Measurements from ENCODE around the gene NOSIP. TPM values are rescaled to one million over a fixed set of nuclear protein-coding genes. Genes with fewer than 3 reads are reported as not detected.

NOSIP gene
- total RNA-seq, 1 donor from 2014 or later: 62.0 TPM

DNA sequence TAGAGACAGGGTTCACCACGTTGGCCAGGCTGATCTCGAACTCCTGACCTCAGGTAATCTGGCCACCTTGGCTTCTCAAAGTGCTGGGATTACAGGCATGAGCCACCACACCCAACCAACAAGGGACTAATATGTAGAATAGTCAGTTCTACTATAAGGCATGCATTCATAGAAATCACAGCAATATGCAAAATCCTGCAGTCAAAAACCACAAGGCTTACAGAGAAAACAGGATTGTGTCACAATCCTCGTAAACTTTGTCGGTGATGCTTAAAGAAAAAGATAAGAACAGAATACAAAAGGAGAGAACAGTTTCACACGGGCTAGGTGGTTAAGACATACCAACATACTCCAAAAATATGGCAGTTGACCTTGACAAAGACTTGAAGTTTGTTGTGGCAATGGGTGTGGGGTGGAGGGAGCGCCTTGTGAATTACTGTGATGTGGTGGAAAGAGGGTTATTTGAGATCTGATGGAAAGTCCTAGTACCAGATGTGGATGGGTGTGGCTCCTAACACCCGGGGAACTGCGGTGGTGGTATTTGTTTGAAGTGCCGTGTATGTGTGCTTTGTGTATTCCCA, 12.4 kb downstream of the NOSIP start:
- no peak for DNase-seq (ENCODE audit: extremely low spot score, unreplicated experiment)
- H3K27ac Mint-ChIP-seq: peak overlapping the region; percentile 15
- no peaks in the 10 kb centered on the region for H3K9me3 Mint-ChIP-seq
- no peaks in the 10 kb centered on the region for H3K27me3 Mint-ChIP-seq
- TF ChIP-seq, protein P1, sequence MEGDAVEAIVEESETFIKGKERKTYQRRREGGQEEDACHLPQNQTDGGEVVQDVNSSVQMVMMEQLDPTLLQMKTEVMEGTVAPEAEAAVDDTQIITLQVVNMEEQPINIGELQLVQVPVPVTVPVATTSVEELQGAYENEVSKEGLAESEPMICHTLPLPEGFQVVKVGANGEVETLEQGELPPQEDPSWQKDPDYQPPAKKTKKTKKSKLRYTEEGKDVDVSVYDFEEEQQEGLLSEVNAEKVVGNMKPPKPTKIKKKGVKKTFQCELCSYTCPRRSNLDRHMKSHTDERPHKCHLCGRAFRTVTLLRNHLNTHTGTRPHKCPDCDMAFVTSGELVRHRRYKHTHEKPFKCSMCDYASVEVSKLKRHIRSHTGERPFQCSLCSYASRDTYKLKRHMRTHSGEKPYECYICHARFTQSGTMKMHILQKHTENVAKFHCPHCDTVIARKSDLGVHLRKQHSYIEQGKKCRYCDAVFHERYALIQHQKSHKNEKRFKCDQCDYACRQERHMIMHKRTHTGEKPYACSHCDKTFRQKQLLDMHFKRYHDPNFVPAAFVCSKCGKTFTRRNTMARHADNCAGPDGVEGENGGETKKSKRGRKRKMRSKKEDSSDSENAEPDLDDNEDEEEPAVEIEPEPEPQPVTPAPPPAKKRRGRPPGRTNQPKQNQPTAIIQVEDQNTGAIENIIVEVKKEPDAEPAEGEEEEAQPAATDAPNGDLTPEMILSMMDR (conservative IDR thresholded peaks at IDR 0.05): no peak
- peaks cover 12% of the 10 kb centered on the region for H3K4me1 Mint-ChIP-seq (ENCODE audit: unreplicated experiment)
- H3K36me3 Mint-ChIP-seq: peaks cover 15% of the 10 kb centered on the region
- H3K4me3 Mint-ChIP-seq: no peak overlapping the region

DNA sequence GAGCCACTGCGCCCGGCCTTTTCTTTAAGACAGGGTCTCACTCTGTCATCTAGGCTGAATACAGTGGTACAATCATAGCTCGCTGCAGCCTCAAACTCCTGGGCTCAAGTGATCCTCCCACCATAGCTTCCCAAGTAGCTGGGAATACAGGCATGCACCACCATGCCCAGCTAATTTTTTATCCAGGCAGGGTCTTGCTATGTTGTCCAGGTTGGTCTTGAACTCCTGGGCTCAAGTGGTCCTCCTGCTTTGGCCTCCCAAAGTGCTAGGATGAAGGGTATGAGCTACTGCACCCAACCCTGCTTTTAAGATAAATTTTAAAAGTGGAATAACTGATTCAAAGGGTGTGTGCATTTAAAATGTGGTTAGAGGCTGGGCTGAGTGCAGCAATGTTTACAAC, 14.1 kb downstream of the NOSIP start:
- no peaks in the 10 kb centered on the region for H3K27me3 Mint-ChIP-seq
- peaks cover 12% of the 10 kb centered on the region for H3K4me1 Mint-ChIP-seq (ENCODE audit: unreplicated experiment)
- TF ChIP-seq, protein P1 (conservative IDR thresholded peaks at IDR 0.05): no peak
- H3K9me3 Mint-ChIP-seq: no peaks in the 10 kb centered on the region
- no peak overlapping the region for H3K27ac Mint-ChIP-seq
- H3K36me3 Mint-ChIP-seq: peaks cover 15% of the 10 kb centered on the region
- DNase-seq (ENCODE audit: extremely low spot score, unreplicated experiment): no peak
- no peak overlapping the region for H3K4me3 Mint-ChIP-seq

DNA sequence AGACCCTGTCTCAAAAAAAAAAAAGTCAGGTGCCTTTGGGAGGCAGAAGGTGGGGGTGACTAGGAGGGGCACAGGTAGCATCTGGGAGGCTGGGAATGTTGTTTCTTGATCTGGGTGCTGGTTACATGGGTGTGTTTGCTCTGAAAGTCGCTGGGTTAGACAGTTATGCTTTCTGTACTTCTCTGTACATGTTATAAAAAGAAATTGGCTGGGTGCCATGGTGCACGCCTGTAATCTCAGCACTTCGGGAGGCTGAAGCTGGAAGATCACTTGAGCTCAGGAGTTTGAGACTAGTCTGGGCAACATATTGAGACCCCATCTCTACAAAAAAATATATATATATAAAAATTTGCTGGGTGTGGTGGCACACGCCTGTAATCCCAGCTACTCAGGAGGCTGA, 15.1 kb downstream of the NOSIP start:
- Mint-ChIP-seq H3K27ac (no peak overlapping the region), H3K27me3 (no peaks in the 10 kb centered on the region), H3K4me1 (ENCODE audit: unreplicated experiment) (peaks cover 7% of the 10 kb centered on the region), H3K9me3 (no peaks in the 10 kb centered on the region), H3K36me3 (peaks cover 14% of the 10 kb centered on the region), H3K4me3 (no peak overlapping the region)
- DNase-seq (ENCODE audit: extremely low spot score, unreplicated experiment): no peak
- TF ChIP-seq, protein P1 (conservative IDR thresholded peaks at IDR 0.05): no peak

DNA sequence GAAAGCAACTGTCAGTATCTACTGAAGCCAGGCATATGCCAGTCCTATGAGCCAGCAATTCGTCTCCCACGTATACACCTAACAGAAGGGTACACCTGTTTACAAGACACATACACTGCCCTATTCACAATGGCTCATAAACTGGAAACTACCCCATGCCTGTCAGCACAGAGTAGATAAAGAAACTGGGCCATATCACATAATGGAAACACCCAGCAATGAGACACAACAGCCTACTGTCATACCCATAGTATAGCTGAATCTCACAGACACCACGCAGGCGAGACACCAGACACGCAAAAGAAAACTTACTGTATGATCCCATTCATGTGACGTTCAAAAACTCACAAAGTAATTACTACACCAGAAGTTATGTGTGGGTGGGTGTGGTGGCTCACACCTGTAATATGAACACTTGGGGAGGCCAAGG, 15.7 kb downstream of the NOSIP start:
- peaks cover 4% of the 10 kb centered on the region for H3K4me1 Mint-ChIP-seq (ENCODE audit: unreplicated experiment)
- TF ChIP-seq, protein P1 (conservative IDR thresholded peaks at IDR 0.05): no peak
- H3K4me3 Mint-ChIP-seq: no peak overlapping the region
- DNase-seq (ENCODE audit: extremely low spot score, unreplicated experiment): no peak
- no peaks in the 10 kb centered on the region for H3K9me3 Mint-ChIP-seq
- peaks cover 11% of the 10 kb centered on the region for H3K36me3 Mint-ChIP-seq
- no peak overlapping the region for H3K27ac Mint-ChIP-seq
- H3K27me3 Mint-ChIP-seq: no peaks in the 10 kb centered on the region

DNA sequence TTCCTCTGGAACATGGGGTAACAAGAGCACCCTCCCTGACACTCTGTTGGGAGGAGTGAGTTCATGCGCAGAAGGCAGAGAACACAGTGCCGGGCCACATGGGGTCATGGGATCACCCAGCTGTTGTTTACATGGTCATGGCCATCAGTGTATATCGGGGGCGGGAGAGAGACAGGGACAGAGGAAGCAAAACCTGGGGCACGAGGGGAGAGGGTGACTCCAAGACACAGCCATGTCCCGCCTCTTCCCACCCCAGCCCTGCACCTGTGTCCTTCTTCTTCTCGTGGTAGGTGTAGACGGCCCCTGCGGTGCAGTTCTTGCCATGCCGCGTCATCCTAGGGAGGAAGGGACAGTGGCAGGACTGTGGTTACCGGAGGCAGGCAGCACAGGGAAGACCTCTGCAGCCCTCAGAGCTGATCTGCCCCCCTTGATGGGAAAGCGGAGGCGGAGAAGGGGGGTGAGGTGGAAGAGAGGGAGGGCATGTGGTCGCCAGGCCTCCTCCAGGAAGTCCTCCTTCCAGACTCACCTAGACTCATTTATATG, 19.9 kb downstream of the NOSIP start:
- no peaks in the 10 kb centered on the region for H3K9me3 Mint-ChIP-seq
- TF ChIP-seq, protein P1 (conservative IDR thresholded peaks at IDR 0.05): no peak
- H3K4me1 Mint-ChIP-seq (ENCODE audit: unreplicated experiment): peaks cover 4% of the 10 kb centered on the region
- no peak overlapping the region for H3K27ac Mint-ChIP-seq
- no peak for DNase-seq (ENCODE audit: extremely low spot score, unreplicated experiment)
- no peak overlapping the region for H3K4me3 Mint-ChIP-seq
- no peaks in the 10 kb centered on the region for H3K27me3 Mint-ChIP-seq
- H3K36me3 Mint-ChIP-seq: peaks cover 4% of the 10 kb centered on the region
